H1 (cell line): Measurements from ENCODE around the gene PKD1L1. TPM values are rescaled to one million over a fixed set of nuclear protein-coding genes. Genes with fewer than 3 reads are reported as not detected.

Source experiments
- CTCF ChIA-PET: fragments of 300-600 bp; sonication (Branson Sonifier 250); formaldehyde crosslinking; loops from one replicate; lab custom pipeline; 2021; ENCODE audit not compliant: partially characterized antibody; lab: Charles Lee
- POLR2A ChIA-PET: fragments of 300-600 bp; sonication (Branson Sonifier 250); formaldehyde crosslinking; loops from one replicate; lab custom pipeline; 2021; ENCODE audit warnings: inconsistent platforms; ENCODE audit not compliant: partially characterized antibody; lab: Charles Lee
- DNase-seq, 2 experiments: peaks; one replicate each; pipeline versions ENCODE4 v3.0.0 to v3.0.0-alpha.2; 2010 to 2022; ENCODE audit warnings: low spot score in 2 of 2, low read depth in 1 of 2, mixed read lengths in 1 of 2
- FAIRE-seq: peaks from 2 replicates; lab custom pipeline; 2011; peaks lifted over from hg19 to GRCh38; lab: Jason Lieb, UNC
- H2AFZ ChIP-seq: 2 replicates; pipeline ENCODE4 v1.8.1; 2012; ENCODE audit warnings: low read length, inconsistent platforms
- H2AK5ac ChIP-seq: 2 replicates; pipeline ENCODE4 v1.6.1; 2013; ENCODE audit warnings: low read depth, low read length
- H2BK120ac ChIP-seq: replicated peaks from 2 replicates; pipeline ENCODE3; 2013; ENCODE audit warnings: low read depth, low read length, inconsistent platforms
- H2BK12ac ChIP-seq: 2 replicates; pipeline ENCODE4 v1.6.1; 2013; ENCODE audit warnings: low read depth, low read length
- H2BK15ac ChIP-seq: 2 replicates; pipeline ENCODE4 v1.6.1; 2013; ENCODE audit warnings: low read length
- H2BK20ac ChIP-seq: 2 replicates; pipeline ENCODE4 v1.6.1; 2013; ENCODE audit warnings: low read length
- H2BK5ac ChIP-seq: 2 replicates; pipeline ENCODE4 v1.6.1; 2013; ENCODE audit warnings: low read depth, low read length
- H3K14ac ChIP-seq: 2 replicates; pipeline ENCODE4 v1.6.1; 2013; ENCODE audit warnings: inconsistent platforms; ENCODE audit not compliant: insufficient read length
- H3K18ac ChIP-seq: 2 replicates; pipeline ENCODE4 v1.6.1; 2013; ENCODE audit warnings: low read length; ENCODE audit errors: extremely low read depth
- H3K23ac ChIP-seq: 2 replicates; pipeline ENCODE4 v1.6.1; 2013; ENCODE audit warnings: inconsistent platforms; ENCODE audit not compliant: insufficient read length
- H3K23me2 ChIP-seq: 2 replicates; pipeline ENCODE4 v1.6.1; 2013; ENCODE audit warnings: low read depth, low read length
- H3K27ac ChIP-seq: 2 replicates; pipeline ENCODE4 v1.6.1; 2011; ENCODE audit warnings: low read depth, low read length, inconsistent platforms
- H3K27me3 ChIP-seq, 4 experiments: replicated peaks in 1 of 4; 1 replicate in 1 of 4; 2 replicates in 3 of 4; pipeline versions ENCODE4 v1.6.1 to v1.8.1; 2011 to 2013; ENCODE audit warnings: low read length in 3 of 4, mild to moderate bottlenecking in 3 of 4, inconsistent platforms in 2 of 4, mixed read lengths in 2 of 4, moderate library complexity in 1 of 4; ENCODE audit not compliant: control insufficient read depth in 3 of 4, insufficient read depth in 3 of 4; ENCODE audit errors: extremely low read depth in 1 of 4
- H3K36me3 ChIP-seq, 4 experiments: 2 replicates each; pipeline versions ENCODE4 v1.6.1 to v1.8.1; 2011 to 2013; ENCODE audit warnings: mild to moderate bottlenecking in 4 of 4, low read length in 3 of 4, moderate library complexity in 2 of 4, control low read depth in 1 of 4, inconsistent platforms in 1 of 4; ENCODE audit not compliant: insufficient read depth in 4 of 4, control insufficient read depth in 2 of 4
- H3K4ac ChIP-seq: replicated peaks from 2 replicates; pipeline ENCODE3; 2013; ENCODE audit warnings: low read length, low read depth, mixed read lengths, inconsistent platforms; ENCODE audit not compliant: insufficient read length
- H3K4me1 ChIP-seq, 4 experiments: replicated peaks in 1 of 4; 1 replicate in 1 of 4; 2 replicates in 3 of 4; pipeline versions ENCODE4 v1.6.1 to v1.8.1; 2011 to 2013; ENCODE audit warnings: low read length in 3 of 4, inconsistent platforms in 2 of 4, mixed read lengths in 1 of 4; ENCODE audit not compliant: insufficient read depth in 4 of 4, control insufficient read depth in 3 of 4
- H3K4me2 ChIP-seq, 2 experiments: 2 replicates each; pipeline versions ENCODE4 v1.6.1 to v1.8.1; 2011 to 2013; ENCODE audit warnings: low read depth in 2 of 2, low read length in 2 of 2, control low read depth in 1 of 2, inconsistent platforms in 1 of 2, mild to moderate bottlenecking in 1 of 2; ENCODE audit not compliant: insufficient read depth in 1 of 2
- H3K4me3 ChIP-seq, 4 experiments: fragments of 200-600, 300-600 bp in 1 of 4; sonication (generic), shearing (Covaris generic), sonication (Bioruptor Twin) in 1 of 4; 2 replicates each; pipeline versions ENCODE4 v1.5.1 to v1.8.1; 2011 to 2016; ENCODE audit warnings: low read length in 4 of 4, low read depth in 3 of 4, control low read depth in 2 of 4, inconsistent platforms in 2 of 4, mild to moderate bottlenecking in 2 of 4, mixed read lengths in 1 of 4, moderate library complexity in 1 of 4; ENCODE audit not compliant: insufficient read depth in 2 of 4; ENCODE audit errors: extremely low read depth in 1 of 4
- H3K56ac ChIP-seq: replicated peaks from 2 replicates; pipeline ENCODE3; 2013; ENCODE audit warnings: low read depth, mild to moderate bottlenecking, mixed read lengths, low read length, inconsistent platforms; ENCODE audit not compliant: insufficient read length
- H3K79me1 ChIP-seq: 2 replicates; pipeline ENCODE4 v1.6.1; 2013; ENCODE audit warnings: low read depth, low read length, control low read depth
- H3K79me2 ChIP-seq, 2 experiments: 2 replicates each; pipeline versions ENCODE4 v1.6.1 to v1.8.1; 2012 to 2013; ENCODE audit warnings: low read length in 2 of 2, mild to moderate bottlenecking in 2 of 2, inconsistent platforms in 1 of 2; ENCODE audit not compliant: insufficient read depth in 2 of 2, control insufficient read depth in 1 of 2
- H3K9ac ChIP-seq, 4 experiments: replicated peaks in 1 of 4; 1 replicate in 1 of 4; 2 replicates in 3 of 4; pipeline versions ENCODE4 v1.6.1 to v1.8.1; 2011 to 2013; ENCODE audit warnings: low read depth in 3 of 4, low read length in 3 of 4, control low read depth in 2 of 4, mild to moderate bottlenecking in 2 of 4, moderate library complexity in 2 of 4, inconsistent platforms in 1 of 4; ENCODE audit errors: extremely low read depth in 1 of 4
- H3K9me3 ChIP-seq, 2 experiments: 2 replicates each; pipeline versions ENCODE4 v1.6.1 to v1.8.1; 2012 to 2013; ENCODE audit warnings: mild to moderate bottlenecking in 2 of 2, moderate library complexity in 2 of 2, control low read depth in 1 of 2, inconsistent platforms in 1 of 2, low read depth in 1 of 2, low read length in 1 of 2, mixed read lengths in 1 of 2; ENCODE audit not compliant: insufficient read depth in 2 of 2
- H4K20me1 ChIP-seq, 2 experiments: replicated peaks in 1 of 2; 2 replicates each; pipeline versions ENCODE3 to v1.8.1; 2011 to 2013; ENCODE audit warnings: inconsistent platforms in 2 of 2, low read length in 2 of 2, mild to moderate bottlenecking in 1 of 2; ENCODE audit not compliant: insufficient read depth in 2 of 2, control insufficient read depth in 1 of 2
- H4K5ac ChIP-seq: 2 replicates; pipeline ENCODE4 v1.6.1; 2013; ENCODE audit warnings: low read length, low read depth, mixed read lengths, inconsistent platforms; ENCODE audit not compliant: insufficient read length
- H4K8ac ChIP-seq: 2 replicates; pipeline ENCODE4 v1.8.0; 2013; ENCODE audit warnings: mild to moderate bottlenecking, moderate library complexity, low read length, inconsistent platforms; ENCODE audit not compliant: insufficient read depth; ENCODE audit errors: extremely low read depth
- H4K91ac ChIP-seq: replicated peaks from 2 replicates; pipeline ENCODE3; 2013; ENCODE audit warnings: low read length, mixed read lengths, inconsistent platforms; ENCODE audit not compliant: insufficient read length
- CHD2 ChIP-seq: IDR thresholded peaks from 2 replicates; pipeline ENCODE4 v1.6.1; 2012; ENCODE audit warnings: low read length, improper control_type of control experiment
- CREB1 ChIP-seq: IDR thresholded peaks from 2 replicates; pipeline ENCODE4 v1.6.1; 2012; ENCODE audit warnings: inconsistent platforms
- GABPA ChIP-seq: IDR thresholded peaks from 2 replicates; pipeline ENCODE4 v1.6.1; 2011; ENCODE audit warnings: mild to moderate bottlenecking, low read length, moderate library complexity, borderline replicate concordance; ENCODE audit not compliant: insufficient read depth
- PHF8 ChIP-seq: fragments of 200-600 bp; sonication (generic); conservative IDR thresholded peaks from 2 replicates; pipeline ENCODE4 v1.7.1; 2012; ENCODE audit warnings: low read depth, mild to moderate bottlenecking, inconsistent platforms, low read length, moderate library complexity
- RNF2 ChIP-seq: fragments of 200-900, 300-1000 bp; sonication (generic); IDR thresholded peaks from 2 replicates; pipeline ENCODE4 v1.7.1; 2016; ENCODE audit warnings: borderline replicate concordance, low read depth, mild to moderate bottlenecking, antibody characterized with exemption, low read length; ENCODE audit not compliant: poor library complexity, severe bottlenecking; ENCODE audit errors: missing control alignments
- RXRA ChIP-seq: IDR thresholded peaks from 2 replicates; pipeline ENCODE4 v1.6.1; 2011; ENCODE audit warnings: low read depth, mild to moderate bottlenecking, low read length, moderate library complexity; ENCODE audit not compliant: insufficient read depth
- SAP30 ChIP-seq: fragments of 300-600 bp; sonication (generic); IDR thresholded peaks from 2 replicates; pipeline ENCODE4 v1.7.1; 2012; ENCODE audit warnings: low read length, moderate library complexity, mild to moderate bottlenecking, inconsistent platforms; ENCODE audit not compliant: insufficient read depth, insufficient replicate concordance
- SIN3A ChIP-seq, 2 experiments: IDR thresholded peaks in 1 of 2; conservative IDR thresholded peaks in 1 of 2; 2 replicates each; pipeline ENCODE4 v1.6.1; 2011 to 2012; ENCODE audit warnings: low read length in 2 of 2, improper control_type of control experiment in 1 of 2, low read depth in 1 of 2, mild to moderate bottlenecking in 1 of 2
- SIX5 ChIP-seq: IDR thresholded peaks from 2 replicates; pipeline ENCODE4 v1.6.1; 2011; ENCODE audit warnings: mild to moderate bottlenecking, low read depth, low read length
- TAF1 ChIP-seq: IDR thresholded peaks from 2 replicates; pipeline ENCODE4 v1.6.1; 2011; ENCODE audit warnings: mild to moderate bottlenecking, low read depth, low read length
- TEAD4 ChIP-seq: IDR thresholded peaks from 2 replicates; pipeline ENCODE4 v1.6.1; 2012; ENCODE audit warnings: low read depth, low read length, inconsistent platforms, mixed read lengths
- WGBS, 2 experiments: shearing (Covaris generic) in 1 of 2; methylation state at CpG; one replicate each; pipeline versions ENCODE4 v1.1.6 to v1.1.7; 2013 to 2015; ENCODE audit warnings: low lambda C conversion rate in 2 of 2, mixed read lengths in 2 of 2, inconsistent platforms in 1 of 2, low coverage in 1 of 2, missing lambda C conversion rate in 1 of 2; ENCODE audit not compliant: insufficient replicate concordance in 2 of 2, insufficient coverage in 1 of 2, insufficient read length in 1 of 2; ENCODE audit errors: extremely low coverage in 1 of 2, missing lambda C conversion rate in 1 of 2; 5-methylcytosine and 5-hydroxymethylcytosine counted together
- polyA plus RNA-seq, 7 experiments: library from polyadenylated mRNA; depleted of rRNA in 3 of 7; stranded (reverse) in 5 of 7; unstranded in 2 of 7; fragments of >200 nt in 5 of 7; fragments of 200-250 nt in 2 of 7; gene quantifications; 1 replicate in 5 of 7; 2 replicates in 1 of 7; 4 replicates in 1 of 7; pipeline versions ENCODE4 v1.2.1 to v1.2.3, GENCODE V29; 2011 to 2013; ENCODE audit warnings: missing spikeins in 2 of 7, mixed read lengths in 2 of 7
- total RNA-seq: library from RNA; stranded (reverse); fragmentation: NEBNext Ultra II Directional; extraction: Animal tissue kit (Norgen Biotek cat#: 25700); gene quantifications from 2 replicates; pipeline ENCODE4 v1.2.1, GENCODE V29; 2021

PKD1L1 gene
- total and polyA plus RNA-seq, 2 of the 8 experiments (the other 6 are each of a cell fraction or from before 2014, with no cell fraction given) = 0.22 to 0.35 TPM

DNA sequence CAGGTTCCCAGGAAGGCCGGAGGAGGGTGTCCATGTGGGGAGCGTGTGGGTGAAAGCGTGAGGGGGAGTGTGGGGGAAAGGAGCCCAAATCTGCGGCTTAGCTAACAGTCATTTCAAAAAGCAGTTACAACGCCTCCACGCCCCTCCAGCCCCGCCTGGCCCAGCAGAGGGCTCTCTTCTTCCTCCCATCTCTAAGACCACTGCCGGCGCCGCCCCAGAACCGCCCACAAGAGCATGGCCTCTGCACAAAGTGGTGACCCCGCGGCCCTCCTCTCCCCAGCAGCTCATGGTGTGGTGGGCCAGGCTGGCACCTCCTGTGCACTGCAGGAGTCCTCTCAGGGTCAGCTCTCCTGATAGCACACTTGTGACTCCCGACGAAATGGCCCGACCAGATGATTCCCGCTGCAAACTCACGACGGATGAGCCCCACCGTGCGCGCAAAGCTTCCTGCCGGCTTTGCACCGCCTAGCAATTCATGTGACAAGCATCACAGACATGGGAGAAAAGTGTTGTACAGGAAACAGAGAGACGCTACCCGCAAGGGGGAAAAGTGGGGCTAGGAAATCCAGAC is 43.6 kb upstream of the PKD1L1 start:
- H3K4me1 ChIP-seq = peaks cover 0 to 5% (median 0%) of the 10 kb centered on the region in 4 experiments; a peak in 5 of 7 replicates
- H3K27me3 ChIP-seq = no peaks in the 10 kb centered on the region
- no peak overlapping the region for H2BK12ac ChIP-seq
- H3K23me2 ChIP-seq = peaks cover 4% of the 10 kb centered on the region; the same call in 1 of the 2 replicates
- peak overlapping the region; percentile 86 for H4K91ac ChIP-seq
- no peaks in the 10 kb centered on the region for H3K36me3 ChIP-seq
- CTCF ChIA-PET = interaction anchor here (0.6 to 3.6 kb wide), 24 partner anchors 9 to 163 kb away, joined by 3 to 38 read pairs (median 3); partner anchors contain the start of gene UPP1
- no peaks in the 10 kb centered on the region for H3K9me3 ChIP-seq
- DNase-seq (peak; percentile 69 to 87), FAIRE-seq (no peak)
- peak overlapping the region in 2 of 4 experiments; percentile 38 to 45; a peak in 1 of 7 replicates for H3K9ac ChIP-seq
- WGBS, 2 experiments = 8% methylated on average over 26 of the region's 26 CpGs; no CpG with 5 or more reads in 1 of the 2 experiments
- no peaks in the 10 kb centered on the region for H3K79me1 ChIP-seq
- H3K27ac ChIP-seq = peak overlapping the region; percentile 42; the same call in 1 of the 2 replicates
- H3K4me3 ChIP-seq = peak overlapping the region in 3 of 4 experiments; percentile 29 to 54 (median 43); a peak in 5 of 8 replicates
- no peak overlapping the region for H2BK120ac ChIP-seq
- peak overlapping the region; percentile 7 to 86 for H3K4me2 ChIP-seq
- H2AK5ac ChIP-seq = no peak overlapping the region
- H2BK15ac ChIP-seq = no peak overlapping the region
- peak overlapping the region; percentile 91 for H2AFZ ChIP-seq
- H3K18ac ChIP-seq = peak overlapping the region; percentile 85; the same call in 1 of the 2 replicates
- no peak overlapping the region for H3K56ac ChIP-seq
- peak overlapping the region; percentile 63; the same call in 1 of the 2 replicates for H2BK5ac ChIP-seq
- peaks cover 0 to 2% of the 10 kb centered on the region in 2 experiments for H4K20me1 ChIP-seq
- no peak overlapping the region for H3K14ac ChIP-seq
- H4K5ac ChIP-seq = peak overlapping the region; percentile 18
- peak overlapping the region; percentile 80; the same call in 1 of the 2 replicates for H2BK20ac ChIP-seq
- POLR2A ChIA-PET = interaction anchor here (0.8 to 3.2 kb wide), 9 partner anchors 8 to 118 kb away, joined by 3 to 36 read pairs (median 4); partner anchors contain the start of gene UPP1
- H3K23ac ChIP-seq = no peak overlapping the region
- no peak overlapping the region for H3K4ac ChIP-seq
- no peaks in the 10 kb centered on the region for H3K79me2 ChIP-seq
- H4K8ac ChIP-seq = peak overlapping the region; percentile 93; the same call in 1 of the 2 replicates
- TF ChIP-seq SAP30 (no peak), SIN3A (conservative IDR thresholded peaks at IDR 0.05 in 1 of 2, IDR thresholded peaks at IDR 0.05 in 1 of 2; ENCODE audit: low read depth in 1 of 2, low read length in 2 of 2) (0 out of 4 replicates have a peak, but pooled peaks have one; percentile 33 to 41), TAF1 (peak; percentile 59), RXRA (no peak), CHD2 (no peak), TEAD4 (no peak; the same call in 1 of the 2 replicates), GABPA (no peak), SIX5 (no peak), CREB1 (no peak), RNF2 (no peak), PHF8 (0 out of 2 replicates have a peak, but pooled peaks have one; percentile 39)
